Cerebellar cortex (tissue), 1 donor: ENCODE results near the gene PRKCD.
"Not testable (repeated sequence)": the region's sequence is repeated elsewhere in the genome, so short reads cannot be mapped to it uniquely, and the experiment has no call there.

ENCODE experiments used
- DNase-seq: peaks from one replicate; pipeline ENCODE4 v3.0.0-alpha.2; 2015; ENCODE audit warnings: low spot score

The PRKCD gene

DNA sequence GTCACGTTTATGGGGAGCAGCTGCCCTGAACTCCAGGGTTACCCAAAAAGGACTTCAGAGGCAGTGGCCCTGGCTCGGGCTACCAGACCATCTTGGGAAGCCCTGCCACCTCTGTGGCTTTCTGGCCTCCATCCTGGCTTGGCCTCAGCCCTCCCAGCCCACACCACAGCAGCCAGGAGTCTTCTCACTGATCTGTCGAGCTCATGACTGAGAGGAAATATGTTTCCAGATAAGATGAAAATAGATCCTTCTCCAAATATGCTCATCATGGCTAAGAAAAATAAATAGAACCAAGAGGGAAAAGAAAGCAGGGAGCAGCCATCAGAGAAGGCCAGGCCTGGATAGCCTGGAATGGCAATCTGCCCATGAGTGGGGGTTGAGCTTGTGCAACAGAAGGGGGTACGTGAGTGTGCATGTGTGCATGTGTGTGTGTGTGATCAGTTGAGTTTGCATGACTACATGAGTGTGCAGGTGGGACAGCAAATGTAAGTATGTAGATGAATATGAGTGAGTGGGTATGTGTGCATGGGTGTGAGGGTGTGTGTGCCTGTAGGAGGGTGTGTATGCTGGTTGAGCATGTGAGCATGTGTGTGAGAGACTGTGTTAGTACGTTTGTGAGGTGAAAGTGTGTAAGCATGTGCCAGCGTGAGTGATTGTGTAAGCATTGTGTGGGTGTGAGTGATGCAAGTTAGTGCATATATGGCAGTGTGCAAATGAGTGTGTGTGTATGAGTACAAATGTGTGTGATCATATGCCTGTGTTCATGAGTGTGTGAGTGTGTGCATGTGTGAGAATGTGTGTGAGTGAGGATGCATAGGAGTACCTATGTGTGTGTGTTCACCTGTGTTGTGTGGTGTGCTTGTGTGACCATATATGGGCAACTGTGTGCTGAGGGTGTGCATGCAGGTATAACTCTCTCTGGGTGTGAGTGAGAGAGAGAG lies 20.8 kb upstream of the PRKCD start:
- DNase-seq, result no peak

DNA sequence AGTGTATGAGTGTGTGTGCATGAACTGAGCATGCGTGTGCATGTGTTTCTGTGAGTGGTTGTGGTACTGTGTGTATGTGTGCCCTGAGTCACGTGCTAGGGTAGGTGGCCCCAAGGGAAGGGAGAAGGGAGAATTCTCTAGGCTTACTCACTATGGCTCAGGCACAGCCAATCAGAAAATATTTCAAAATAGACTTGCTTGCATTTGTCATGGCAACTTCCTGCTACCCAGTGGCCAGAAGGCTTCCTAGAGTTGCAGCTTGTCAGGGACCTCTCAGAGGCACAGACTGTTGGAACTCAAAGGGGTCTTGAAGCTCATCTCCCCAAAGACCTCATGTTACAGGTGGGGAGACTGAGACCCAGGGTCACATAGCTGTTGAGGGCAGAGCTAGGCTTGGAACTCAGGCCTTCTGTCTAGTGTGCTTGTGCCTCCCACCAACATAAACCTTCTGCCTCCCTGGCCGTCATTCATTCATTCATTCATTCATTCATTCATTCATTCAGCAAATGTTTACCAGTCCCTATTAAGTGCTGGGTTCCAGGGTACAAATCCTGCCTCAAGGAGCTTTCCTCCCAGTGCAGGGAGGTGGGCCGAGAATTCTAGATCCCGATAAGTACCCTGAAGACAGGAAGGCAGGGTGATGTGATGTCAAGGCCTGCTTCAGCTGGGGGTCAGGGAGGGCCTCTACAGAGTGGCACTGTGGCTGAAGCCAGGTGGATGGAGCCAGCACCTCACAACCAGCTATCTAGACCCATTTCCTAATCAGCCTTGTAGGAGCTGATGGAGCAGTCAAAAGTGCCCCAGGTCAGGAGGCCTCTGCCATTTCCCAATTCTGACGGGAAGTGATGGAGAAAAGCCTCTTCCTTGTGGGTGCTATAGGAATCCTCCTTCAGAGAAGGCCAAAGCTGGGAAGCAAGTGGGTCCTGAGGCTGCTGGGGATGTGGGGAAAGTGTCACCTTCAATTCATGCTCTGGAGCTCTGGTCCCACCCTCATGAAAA lies 19.9 kb upstream of the PRKCD start:
- no peak for DNase-seq

DNA sequence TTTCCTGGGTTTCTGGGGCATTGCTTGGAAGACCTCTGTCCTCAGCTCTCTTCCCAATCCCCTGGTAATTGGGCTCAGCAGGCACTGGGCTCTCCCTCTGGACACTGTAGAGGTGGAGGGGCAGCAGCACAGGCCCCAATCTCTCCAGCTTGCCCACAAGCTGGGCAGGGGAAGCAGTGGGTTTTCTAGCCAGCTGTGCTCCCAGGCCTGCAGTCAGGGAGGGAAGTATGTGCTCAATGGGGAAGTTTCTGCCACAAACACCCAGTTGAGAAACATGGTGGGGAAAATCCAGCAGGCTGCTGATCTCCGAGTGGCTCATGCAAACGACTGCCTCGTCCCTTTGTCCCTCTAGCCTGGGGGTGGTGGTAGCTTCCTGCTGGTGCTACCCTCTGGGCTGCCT lies 18.0 kb upstream of the PRKCD start:
- no peak for DNase-seq

DNA sequence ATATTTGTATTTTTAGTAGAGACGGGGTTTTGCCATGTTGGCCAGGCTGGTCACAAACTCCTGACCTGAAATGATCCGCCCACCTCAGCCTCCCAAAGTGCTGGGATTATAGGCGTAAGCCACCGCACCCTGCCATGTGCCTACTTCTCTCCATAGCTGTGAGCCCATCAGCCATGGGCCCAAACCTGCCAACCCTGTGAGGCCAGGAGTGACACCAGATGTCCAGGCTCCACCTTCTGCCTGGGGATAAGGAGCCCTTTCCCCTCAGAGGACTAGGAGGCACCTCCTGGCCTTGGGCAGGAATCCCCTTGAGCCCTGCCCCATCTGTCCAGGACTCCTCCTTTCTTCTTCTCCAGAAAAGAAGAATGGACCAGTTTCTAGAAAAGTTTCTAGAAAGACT lies 16.6 kb upstream of the PRKCD start:
- no peak for DNase-seq

GRCh38 chr3:53144862-53145712 lies 15.9 kb upstream of the PRKCD start:
- DNase-seq, result no peak

DNA sequence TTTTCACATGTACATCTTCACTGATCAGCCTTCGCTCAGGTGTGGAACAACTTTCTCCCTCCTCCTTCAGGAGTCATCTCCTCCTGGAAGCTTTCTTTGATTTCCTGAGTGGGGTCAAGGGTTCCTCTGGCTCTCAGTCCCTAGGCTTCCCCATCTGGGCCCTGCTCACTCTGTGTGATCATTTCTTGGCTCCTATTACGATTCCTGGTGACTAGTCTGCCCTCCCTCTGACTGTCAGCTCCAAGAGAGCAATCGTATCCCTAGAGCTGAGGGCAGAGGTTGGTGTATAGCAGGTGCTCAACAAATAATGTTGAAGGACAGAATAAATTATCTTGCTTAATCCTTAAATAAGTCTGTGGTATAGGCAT lies 15.3 kb upstream of the PRKCD start:
- DNase-seq, result no peak

GRCh38 chr3:53146319-53146891 lies 14.6 kb upstream of the PRKCD start:
- no peak for DNase-seq

DNA sequence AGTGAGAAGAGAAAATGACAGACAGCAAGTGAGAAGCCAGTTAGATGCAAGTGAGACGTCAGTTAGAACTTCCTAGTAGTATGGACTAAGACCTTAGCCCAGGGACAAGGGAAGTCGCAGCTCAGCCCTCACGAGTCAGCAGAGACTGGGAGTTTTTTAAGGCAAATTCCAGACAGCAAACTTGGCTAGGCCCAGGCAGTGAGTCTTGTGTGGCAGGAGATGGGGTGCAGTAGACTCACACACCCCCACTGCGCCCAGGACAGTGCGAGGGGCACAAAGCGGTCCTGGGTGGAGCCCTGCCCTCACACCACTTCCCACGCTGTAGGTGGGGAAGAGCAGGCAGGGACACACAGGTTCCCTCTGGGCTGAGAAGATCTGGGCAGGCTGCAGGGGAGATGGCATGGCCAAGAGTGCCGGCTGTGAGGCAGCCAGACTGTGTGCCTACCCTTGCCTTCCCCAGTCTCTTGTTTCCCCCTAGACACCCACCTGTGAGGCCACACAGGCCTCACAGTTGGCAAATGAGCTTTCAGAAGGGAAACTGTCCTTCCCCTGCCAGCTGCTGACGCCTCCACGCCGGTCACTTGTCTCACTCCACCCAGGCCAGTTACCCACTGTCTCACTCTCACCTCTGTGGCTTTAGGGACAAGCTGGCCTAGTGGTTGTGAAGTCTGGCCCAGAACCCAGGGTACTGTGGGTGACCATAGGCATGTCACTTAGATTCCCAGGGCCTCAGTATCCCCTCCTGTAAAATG lies 13.7 kb upstream of the PRKCD start:
- no peak for DNase-seq

- no peak for DNase-seq
Measured at GRCh38 chr3:53147903-53148400, 13.1 kb upstream of the PRKCD start.

DNA sequence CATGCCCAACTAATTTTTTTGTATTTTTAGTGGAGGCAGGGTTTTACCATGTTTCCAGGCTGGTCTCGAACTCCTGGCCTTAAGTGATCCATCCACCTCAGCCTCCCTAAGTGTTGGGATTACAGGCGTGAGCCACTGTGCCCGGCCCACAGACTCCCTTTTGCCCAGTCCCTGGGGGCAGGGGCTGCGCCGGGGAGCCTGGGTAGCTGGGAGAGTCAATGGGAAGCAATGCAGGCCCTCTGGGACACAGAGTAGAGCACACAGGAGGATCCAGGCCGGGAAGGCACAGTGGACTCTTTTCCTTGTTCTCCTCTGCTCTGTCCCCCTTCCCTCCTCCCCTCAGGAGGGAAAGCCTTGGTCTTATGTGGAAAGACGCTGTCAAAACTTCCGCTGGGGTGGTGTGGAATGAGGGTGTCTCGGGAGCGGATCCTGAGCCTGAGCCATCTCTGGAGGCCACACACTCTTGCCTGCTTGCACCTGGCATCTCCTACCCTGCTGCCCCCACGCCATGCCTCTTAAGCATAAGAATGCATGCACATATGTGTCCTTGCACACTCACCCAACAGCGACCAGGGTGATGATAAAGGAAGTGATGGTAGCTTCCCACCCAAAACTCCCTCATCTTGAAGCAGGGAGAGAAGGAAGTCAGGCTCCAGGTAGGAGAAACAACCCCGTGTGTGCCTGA lies 11.9 kb upstream of the PRKCD start:
- DNase-seq, result no peak

- no peak for DNase-seq
Measured at GRCh38 chr3:53149699-53150098, 11.3 kb upstream of the PRKCD start.

DNA sequence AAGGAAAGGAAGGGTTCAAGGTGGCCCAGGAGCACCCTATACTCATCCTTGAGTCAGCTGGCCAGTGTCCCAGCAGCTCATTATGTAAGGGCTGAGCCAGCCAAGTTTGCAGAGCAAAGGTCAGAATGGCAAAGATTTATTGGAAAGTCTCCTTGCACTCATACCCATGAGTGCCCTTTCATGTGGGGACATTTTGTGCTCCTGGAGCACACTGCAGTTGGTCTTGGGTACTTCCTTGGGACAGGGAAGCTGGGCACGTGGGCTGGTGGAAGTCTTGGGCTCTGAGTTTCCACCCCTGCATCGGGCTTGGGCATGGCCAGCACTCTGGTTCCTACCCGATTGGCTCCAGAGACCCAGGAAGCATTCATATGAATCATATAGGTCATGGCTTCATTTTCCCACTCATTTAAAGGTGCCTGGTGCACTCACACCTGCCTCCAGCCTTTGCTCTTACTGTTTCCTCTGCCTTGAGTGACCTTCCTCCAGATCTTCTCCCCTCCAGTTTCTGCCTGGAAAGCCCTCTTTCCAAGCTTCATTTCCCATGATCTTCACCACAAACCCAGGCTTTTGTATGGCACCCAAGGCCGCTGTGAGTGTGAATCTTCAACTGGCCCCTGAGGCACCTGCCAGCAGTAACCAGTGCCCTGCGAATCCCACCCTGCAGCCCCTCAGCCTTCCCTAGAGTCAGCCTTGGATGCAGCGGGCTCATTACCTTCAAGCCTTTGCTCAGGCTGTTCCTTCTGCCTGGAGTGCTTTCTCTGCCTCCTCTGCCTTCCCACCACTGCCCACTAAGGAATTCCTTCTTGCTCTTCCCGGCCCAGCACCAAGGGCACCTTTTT lies 10.5 kb upstream of the PRKCD start:
- no peak for DNase-seq

DNA sequence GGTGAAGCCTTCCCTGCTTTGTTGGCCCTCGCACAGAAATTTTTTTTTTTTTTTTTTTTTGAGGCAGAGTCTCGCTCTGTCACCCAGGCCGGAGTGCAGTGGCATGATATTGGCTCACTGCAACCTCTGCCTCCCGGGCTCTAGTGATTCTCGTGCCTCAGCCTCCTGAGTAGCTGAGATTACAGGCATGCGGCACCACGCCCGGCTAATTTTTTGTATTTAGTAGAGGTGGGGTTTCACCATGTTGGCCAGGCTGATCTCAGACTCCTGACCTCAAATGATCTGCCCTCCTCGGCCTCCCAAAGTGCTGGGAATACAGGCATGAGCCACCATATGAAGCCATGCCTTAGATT lies 9.9 kb upstream of the PRKCD start:
- not testable (repeated sequence) for DNase-seq

DNA sequence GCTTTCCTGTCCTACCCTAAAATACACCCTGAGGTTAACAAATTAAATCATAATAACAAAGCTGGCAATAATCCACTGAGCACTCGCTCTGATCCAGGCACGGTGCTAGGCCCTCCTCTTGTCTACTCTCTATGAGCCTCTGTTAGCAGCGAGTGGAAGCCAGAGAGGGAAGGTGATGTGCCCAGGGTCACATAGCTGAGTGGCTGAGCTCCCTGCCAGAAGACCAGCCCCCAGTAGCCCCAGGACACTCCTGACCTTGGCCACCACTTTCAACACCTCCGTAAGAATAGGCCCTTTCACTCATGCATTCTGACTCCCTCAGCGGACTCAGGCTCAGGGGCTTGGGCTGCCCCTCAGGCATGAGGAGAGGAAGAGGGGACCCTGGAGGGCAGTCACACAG lies 9.5 kb upstream of the PRKCD start:
- no peak for DNase-seq

DNA sequence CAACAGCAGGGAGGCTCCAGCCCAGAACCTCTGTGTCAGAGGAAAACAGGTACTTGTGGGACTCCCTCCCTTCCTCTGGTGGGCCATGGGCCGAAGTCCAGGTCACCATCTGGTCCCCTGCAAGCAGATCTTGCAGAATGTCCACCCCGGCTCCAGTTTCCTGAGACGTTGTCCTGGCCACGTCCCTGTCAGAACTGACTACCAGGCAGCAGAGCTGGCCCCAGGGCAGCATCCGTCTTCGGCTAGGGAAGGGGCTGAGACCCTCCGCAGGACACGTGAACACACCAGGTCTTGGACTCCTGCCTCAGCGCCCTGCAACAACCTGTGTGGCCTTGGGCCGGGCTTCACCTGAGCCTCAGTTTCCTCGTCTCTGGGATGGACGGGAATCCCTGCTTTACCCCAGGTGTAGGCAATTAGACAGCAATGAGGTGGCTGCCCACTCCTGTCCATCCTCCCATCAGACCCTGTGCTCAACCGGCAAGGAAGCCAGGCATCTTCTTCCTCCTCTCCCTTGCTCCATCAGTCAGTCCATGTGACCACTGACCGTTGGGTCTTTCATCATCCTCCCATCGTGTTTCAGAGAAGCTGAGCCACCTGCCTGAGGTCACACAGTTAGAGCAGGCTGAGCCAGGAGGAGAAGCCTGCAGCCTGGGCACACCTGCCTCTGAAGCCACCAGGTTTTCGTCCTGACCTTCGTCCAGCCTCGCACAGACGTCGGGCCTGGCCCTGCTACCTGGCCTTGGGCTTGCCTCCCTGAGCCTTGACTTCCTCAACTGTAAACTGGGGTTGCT lies 8.9 kb upstream of the PRKCD start:
- no peak for DNase-seq

GRCh38 chr3:53153264-53153823 lies 7.7 kb upstream of the PRKCD start:
- no peak for DNase-seq

GRCh38 chr3:53153980-53154379 lies 7.0 kb upstream of the PRKCD start:
- no peak for DNase-seq

DNA sequence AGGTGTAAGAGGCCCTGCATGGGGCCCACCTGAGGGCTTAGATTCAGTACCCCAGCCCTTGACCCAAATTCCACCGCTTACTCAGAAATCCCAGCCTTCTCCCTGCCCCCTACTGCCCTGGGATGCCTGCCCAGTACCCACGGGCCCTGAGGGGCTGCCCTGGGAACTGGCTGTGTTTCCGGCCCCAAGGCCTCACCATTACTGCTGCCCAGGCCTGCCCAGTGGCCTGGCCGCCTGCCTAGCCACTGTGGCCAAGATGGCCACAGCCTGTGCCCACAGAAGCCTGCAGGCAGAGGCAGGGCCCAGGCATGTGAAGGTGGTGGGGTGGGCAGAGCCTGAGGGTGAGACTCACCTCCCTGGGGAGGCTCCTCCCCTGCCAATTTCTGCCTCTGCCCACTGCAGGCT lies 6.1 kb upstream of the PRKCD start:
- DNase-seq, result no peak
